GM08714 (cell line): ENCODE results near the gene RAB29.

Experiments used
- H3K4me3 ChIP-seq: fragments of 200-500 bp; sonication (Bioruptor generic); 2 replicates; pipeline ENCODE4 v1.5.1; 2014; ENCODE audit warnings: mild to moderate bottlenecking, low read length, inconsistent platforms
- ZNF274 ChIP-seq: IDR thresholded peaks from 2 replicates; pipeline ENCODE4 v1.6.1; 2012; ENCODE audit warnings: mild to moderate bottlenecking, low read depth, low read length

RAB29 gene

DNA sequence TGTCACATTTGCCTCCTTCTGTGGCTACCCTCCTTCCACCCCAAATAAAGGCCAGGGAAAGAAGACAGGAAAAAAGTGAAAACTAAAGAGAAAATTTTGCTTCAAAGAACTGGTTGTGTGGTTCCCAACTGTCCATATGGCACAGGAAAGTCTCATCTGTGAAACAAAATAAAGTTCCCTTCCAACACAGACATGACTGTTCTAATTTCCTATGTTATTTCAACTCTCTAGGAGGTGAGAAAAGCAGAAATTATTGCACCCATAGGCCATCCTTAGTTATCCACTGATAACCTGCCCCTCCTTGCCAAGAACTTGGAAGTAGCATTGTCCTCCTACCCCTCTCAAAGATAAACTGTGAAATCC is 8.1 kb upstream of the RAB29 start:
- no peak overlapping the region for H3K4me3 ChIP-seq
- no peak for TF ChIP-seq ZNF274

DNA sequence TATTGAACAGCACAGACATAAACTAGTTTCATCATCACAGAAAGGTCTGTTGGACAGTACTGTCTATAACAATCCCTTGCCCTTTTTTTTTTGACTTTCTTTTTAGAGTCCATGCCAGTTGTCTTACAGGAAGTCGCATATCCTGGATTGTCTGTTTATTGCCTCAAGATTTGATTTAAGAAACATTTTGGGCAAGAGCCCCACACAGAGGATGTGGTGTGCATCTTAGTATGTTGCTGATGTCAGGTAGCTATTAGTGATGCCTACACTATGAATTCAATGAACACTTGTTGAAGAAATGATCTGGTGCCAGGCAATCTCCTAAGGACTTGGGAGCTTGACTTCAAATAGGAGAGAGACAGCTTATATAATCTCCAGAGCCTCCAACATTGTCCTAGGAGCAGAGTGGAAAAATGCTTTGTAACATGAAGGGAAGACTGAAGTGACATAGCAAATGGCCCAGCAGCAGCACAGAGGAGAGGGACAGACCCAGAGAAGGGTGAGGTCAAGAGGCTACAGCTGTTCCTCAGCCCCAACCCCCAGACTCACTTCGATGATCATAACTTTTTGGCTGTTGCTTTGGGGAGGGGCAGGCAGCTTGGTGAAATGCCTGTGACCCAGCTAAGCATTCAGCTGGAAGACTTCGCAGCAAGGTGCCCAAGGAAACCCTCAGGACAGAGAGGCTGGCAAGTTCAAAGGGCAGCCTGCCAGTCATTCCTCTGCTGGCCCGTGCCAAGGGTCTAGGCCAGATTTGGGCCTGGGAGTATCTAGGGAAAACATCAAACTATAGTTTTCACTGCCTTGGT is 7.5 kb upstream of the RAB29 start:
- no peak overlapping the region for H3K4me3 ChIP-seq
- no peak for TF ChIP-seq ZNF274

DNA sequence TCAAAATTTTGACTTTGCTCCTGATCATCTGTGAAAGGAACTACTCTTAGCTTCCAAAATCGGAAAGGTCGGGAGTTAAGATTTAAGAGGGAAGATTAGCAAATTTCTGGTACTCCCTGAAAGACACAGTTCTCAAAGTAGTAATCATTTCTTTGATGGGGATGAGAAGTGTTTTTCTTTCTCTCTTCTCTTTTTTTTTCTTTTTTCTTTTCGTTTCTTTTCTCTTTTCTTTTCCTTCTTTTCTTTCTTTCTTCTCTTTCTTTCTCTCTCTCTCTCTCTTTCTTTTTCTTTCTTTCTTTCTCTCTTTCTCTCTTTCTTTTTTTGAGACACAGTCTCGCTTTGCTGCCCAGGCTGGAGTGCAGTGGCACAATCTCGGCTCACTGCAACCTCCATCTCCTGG is 5.1 kb upstream of the RAB29 start:
- H3K4me3 ChIP-seq = no peak overlapping the region
- TF ChIP-seq ZNF274 = no peak

DNA sequence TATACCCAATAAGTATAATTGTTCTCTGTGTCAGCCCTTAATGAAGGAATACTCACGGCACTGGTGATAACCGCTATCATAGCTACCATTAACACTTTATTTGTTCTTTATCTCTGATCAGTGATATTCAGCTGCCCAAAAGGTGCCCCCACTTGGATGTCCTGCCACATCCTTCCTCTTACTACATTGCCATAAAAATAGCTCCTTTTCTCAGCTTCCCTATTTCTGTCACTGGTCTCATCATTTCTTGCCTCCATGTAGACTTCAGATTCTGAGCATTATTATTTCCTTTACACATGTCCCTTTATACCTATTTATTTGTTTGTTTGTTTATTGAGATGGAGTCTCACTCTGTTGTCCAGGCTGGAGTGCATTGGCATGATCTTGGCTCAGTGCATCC is 2.7 kb upstream of the RAB29 start:
- no peak overlapping the region for H3K4me3 ChIP-seq
- TF ChIP-seq ZNF274 = no peak

DNA sequence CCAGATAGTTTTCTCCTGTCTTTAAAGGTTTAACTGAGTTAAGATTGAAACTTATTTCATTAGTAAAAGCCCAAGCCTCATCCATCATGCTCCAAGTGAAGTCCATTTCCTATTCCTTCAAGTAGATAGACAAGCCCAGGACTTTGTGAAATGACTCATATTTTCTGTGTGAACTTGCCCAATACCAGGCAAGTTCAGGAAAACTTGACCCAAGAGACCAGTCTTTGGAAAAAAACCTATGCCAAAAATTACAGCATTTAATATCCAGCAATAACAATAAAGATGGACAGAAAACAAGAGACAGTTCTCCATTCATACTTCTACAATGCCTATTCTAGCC is 405 bp upstream of the RAB29 start:
- TF ChIP-seq ZNF274 = no peak
- H3K4me3 ChIP-seq = no peak overlapping the region

DNA sequence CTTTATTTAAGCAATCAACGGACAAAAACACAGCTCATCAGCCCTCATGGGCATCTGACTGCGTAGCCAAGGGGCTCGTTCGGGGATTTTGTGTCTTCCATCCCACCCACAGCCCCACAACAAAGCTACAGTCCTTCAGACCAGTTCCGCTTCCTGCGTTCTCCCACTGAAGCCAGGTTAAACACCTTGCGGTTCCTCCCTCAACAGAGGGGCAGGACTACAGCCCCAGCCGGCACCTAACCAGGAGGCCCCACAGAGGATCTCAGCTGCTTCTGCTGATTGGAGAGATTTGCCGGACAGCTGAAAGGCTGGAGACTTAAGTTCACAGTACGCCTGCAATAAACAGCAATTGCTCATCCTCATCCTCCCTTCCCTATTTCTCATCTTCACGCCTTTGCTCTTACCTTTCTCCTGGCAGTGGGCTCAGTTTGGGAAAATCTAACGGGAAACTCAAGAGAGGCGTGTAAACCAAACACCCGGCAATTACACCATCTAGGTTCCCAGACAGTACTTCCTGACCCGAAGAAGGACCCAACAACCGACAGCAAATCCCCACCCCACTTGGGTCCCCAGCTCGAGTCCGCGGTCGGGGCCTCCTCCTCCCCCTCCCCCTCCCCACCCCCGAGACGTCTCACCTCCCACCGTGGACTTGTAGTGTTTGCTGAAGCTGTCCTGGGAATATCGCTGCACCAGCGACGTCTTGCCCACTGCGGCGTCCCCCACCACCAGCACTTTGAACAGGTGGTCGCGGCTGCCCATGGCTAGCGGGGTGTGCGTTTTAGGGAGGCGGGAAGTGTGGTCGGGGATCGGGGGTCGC is 876 bp downstream of the RAB29 start:
- TF ChIP-seq ZNF274 = no peak
- H3K4me3 ChIP-seq = peak overlapping the region; percentile 60

DNA sequence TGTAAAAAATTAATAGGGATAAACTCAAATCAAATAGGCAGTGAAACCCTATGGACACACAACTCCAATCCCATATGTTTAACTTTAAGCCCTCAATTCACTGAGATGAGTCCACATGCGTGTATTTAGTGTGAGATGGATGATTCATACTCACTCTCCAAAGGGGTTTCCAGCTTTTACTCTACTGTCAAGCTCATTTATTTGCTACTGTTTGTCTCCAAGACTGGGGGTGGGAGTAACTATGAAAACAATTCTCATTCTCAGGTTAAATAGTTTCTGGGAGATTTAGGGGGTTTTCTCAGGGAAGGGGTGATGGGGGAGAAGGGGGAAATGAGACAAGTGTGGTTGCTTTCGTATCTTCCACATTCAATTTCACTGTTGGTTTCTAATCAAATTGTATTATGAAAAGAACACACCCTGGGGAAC is 2.7 kb downstream of the RAB29 start:
- no peak overlapping the region for H3K4me3 ChIP-seq
- no peak for TF ChIP-seq ZNF274

DNA sequence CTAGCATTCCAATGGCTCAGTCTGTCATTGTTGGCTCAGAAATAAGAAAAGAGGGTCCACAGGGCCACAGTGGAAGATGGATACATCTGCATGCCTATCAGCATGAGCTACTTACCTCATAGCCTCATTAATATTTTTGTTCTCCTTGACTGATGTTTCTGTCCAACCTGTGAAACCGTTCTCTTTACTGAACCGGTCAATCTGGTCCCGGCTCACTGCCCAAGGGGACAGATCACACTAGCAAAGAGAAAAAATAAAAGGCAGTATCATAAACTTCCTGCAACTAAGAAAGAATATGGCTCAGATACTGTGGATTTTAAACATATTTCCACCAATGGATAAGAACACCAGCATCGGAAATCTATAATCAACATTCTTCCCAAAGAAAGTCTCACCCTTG is 4.7 kb downstream of the RAB29 start:
- no peak for TF ChIP-seq ZNF274
- H3K4me3 ChIP-seq = no peak overlapping the region

DNA sequence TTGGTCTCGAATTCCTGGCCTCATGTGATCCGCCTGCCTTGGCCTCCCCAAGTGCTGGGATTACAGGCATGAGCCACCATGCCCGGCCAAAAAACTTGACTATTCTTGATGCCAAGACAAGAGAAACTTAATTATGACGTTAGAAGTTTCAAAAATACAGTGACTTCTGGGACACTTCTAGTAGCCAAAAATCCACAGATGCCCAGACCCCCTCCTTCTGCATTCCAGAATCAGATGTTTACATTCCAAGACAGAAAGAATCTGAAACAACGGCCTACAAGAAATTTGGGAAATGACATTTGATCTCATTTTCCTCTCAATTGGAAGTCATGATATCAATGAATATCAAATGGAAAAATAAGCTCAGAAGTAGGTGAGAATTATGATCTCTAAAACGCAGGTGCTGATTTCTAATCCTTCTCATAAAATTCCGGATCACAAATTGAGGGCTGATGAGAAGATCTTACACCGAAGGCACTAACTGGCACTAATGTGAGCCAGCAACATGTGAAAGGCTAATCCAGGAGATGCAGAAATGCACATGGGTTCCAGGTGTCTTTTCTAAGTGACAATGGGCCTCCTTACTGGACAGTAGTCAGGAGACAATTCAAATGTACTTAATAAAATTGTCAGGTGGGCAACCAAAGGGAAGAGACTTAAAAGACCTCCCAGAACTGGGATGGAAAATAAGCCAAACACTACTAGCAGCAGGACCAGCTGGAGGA is 5.5 kb downstream of the RAB29 start:
- TF ChIP-seq ZNF274 = no peak
- no peak overlapping the region for H3K4me3 ChIP-seq

DNA sequence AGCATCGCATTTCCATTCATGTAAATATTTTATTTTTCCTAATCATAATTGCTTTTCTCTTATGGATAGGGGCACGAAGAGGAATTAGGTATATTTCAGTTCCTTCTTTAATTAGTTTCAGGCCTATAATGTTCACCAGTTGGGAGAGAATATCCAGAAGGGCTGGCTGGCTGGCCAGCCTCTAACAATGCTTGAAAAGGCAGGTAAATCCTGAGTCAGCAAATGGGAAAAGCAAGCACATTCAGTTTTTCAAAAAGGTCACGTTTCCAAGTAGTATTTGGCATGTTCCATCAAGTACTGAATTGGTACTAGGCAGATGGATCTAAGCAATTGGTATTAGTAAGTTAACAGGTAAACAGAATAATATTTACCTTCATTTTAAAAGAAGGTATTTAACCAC is 8.0 kb downstream of the RAB29 start:
- no peak overlapping the region for H3K4me3 ChIP-seq
- no peak for TF ChIP-seq ZNF274

DNA sequence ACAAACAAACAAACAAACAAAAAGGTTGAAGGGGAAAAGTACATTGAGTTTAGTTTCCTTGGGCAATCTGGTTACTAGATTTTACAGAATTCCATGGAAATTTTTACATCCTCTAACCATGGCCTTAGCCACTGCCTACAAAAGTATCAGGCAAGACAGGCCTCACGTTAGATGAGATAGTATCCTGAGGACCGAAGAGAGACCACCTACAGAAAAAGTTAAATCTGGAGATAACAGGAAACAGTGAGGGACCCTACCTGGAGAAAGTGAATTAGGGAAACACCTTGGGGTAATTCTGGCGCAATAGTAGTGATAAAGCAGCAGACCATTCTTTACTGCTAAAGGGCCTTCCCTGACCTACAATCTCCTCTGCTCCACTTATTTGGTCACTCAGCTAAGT is 8.7 kb downstream of the RAB29 start:
- H3K4me3 ChIP-seq = no peak overlapping the region
- TF ChIP-seq ZNF274 = no peak

DNA sequence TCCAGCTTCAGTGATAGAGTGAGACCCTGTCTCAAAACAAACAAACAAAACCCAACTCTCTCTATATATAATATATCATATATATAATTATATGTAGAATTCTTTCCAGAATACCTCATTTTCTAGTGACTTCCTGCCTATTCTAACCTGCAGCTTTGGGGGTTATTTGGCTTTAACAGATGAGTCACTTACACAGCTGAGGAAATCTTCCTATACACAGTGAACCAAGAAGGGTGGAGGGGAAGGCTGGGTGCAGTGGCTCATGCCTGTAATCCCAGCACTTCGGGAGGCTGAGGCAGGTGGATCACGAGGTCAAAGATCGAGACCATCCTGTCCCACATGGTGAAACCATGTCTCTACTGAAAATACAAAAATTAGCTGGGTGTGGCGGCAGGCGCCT is 9.2 kb downstream of the RAB29 start:
- H3K4me3 ChIP-seq = no peak overlapping the region
- no peak for TF ChIP-seq ZNF274

DNA sequence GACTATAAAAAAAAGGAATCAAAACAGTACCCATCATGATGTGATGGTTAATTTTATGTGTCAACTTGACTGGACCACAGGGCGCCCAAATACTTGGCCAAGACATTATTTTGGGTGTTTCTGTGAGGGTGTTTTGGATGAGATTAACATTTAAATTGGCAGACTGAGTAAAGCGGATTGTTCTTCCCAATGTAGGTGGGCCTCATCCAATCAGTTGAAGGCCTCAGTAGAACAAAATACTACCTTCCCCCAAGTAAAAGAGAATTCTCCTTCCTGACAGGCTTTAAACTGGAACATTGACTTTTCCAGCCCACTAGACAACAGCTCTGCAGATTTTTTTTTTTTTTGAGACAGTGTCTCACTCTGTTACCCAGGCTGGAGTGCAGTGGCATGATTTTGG is 10.7 kb downstream of the RAB29 start:
- no peak for TF ChIP-seq ZNF274

DNA sequence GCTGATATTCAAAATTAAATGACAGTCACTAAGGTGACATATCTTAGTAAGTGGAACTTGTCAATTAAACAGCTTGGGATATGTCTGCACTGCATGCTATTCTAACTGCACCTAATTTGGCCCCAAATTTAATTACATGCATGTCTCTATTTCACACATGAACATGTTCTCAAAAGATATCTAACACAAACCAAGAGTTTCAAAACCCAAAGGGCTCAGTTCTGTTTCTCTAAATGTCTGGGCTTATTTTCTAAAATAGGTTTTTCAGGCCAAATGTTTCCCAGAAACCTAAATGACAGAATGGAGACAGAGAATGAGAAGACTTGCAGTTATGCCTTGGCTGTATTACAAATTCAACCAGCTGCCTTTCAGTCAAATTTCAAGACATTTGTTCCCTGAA is 11.3 kb downstream of the RAB29 start:
- H3K4me3 ChIP-seq = no peak overlapping the region
- TF ChIP-seq ZNF274 = no peak

More for the DNA sequence above, 10.7 kb downstream of the RAB29 start:
- H3K4me3 ChIP-seq = no peak overlapping the region

DNA sequence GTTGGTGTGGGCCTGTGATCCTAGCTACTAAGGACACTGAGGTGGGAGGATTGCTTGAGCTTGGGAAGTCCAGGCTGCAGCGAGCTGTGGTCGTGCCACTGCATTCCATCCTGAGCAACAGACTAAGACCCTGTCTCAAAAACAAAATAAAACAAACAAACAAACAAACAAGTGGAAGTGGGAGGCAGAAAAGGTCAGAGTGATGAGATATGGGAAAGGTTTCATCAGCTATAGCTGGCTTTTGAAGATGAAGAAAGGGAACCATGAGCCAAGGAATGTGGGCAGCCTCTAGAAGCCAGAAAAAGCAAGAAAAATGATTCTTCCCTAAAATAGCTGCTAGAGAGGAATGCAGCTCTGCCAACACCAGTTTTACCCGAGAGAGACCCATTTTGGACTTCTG is 14.7 kb downstream of the RAB29 start:
- TF ChIP-seq ZNF274 = no peak
- no peak overlapping the region for H3K4me3 ChIP-seq
